Mammary epithelial cell (primary cell): ENCODE results near the gene LYPD6.

Experiments
- EZH2 ChIP-seq: IDR thresholded peaks from 2 replicates; pipeline ENCODE4 v1.6.1; 2012; ENCODE audit warnings: low read length, inconsistent platforms, borderline replicate concordance
- TF ChIP-seq, protein P1 (sequence below), 2 donors: IDR thresholded peaks in 1 of 2; conservative IDR thresholded peaks in 1 of 2; 2 replicates each; pipeline ENCODE4 v1.5.1; 2011 to 2012; ENCODE audit warnings: inconsistent platforms in 2 of 2, low read length in 2 of 2, mild to moderate bottlenecking in 2 of 2, control low read depth in 1 of 2, low read depth in 1 of 2; ENCODE audit not compliant: insufficient read depth in 1 of 2; ENCODE audit errors: extremely low read depth in 1 of 2

DNA sequence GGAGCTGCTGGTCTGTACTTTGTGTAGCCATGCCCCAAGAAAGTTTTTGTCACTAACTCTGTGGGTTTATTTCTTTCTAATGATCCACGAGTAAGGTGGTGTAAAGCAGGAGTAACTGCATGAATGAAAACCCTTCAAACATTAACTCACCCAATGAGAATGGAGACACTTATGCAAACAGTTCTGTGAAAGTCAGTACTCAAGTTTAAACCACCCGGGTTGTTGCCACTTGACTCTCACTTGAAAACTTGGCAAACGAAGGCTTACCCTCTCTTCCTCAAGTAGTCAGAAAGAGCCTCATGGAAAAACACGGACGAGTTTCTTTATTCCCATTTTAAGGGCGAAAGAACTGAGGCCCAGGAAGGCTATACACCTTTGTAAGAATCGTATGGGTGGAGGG, 139.7 kb downstream of the LYPD6 start:
- TF ChIP-seq, protein P1, sequence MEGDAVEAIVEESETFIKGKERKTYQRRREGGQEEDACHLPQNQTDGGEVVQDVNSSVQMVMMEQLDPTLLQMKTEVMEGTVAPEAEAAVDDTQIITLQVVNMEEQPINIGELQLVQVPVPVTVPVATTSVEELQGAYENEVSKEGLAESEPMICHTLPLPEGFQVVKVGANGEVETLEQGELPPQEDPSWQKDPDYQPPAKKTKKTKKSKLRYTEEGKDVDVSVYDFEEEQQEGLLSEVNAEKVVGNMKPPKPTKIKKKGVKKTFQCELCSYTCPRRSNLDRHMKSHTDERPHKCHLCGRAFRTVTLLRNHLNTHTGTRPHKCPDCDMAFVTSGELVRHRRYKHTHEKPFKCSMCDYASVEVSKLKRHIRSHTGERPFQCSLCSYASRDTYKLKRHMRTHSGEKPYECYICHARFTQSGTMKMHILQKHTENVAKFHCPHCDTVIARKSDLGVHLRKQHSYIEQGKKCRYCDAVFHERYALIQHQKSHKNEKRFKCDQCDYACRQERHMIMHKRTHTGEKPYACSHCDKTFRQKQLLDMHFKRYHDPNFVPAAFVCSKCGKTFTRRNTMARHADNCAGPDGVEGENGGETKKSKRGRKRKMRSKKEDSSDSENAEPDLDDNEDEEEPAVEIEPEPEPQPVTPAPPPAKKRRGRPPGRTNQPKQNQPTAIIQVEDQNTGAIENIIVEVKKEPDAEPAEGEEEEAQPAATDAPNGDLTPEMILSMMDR (conservative IDR thresholded peaks at IDR 0.05 in 1 of 2, IDR thresholded peaks at IDR 0.05 in 1 of 2; ENCODE audit: extremely low read depth in 1 of 2, insufficient read depth in 1 of 2, low read depth in 1 of 2, low read length in 2 of 2), result no peak
- no peak for TF ChIP-seq EZH2
